Globus pallidus (tissue), 1 donor: ENCODE results near the gene NTN3.
A peak's percentile ranks its signal among the peaks of the same experiment; 100 is the strongest.

Experiments
- DNase-seq: peaks from one replicate; pipeline ENCODE4 v3.0.0-alpha.2; 2015; ENCODE audit warnings: low spot score

Gene NTN3

GRCh38 chr16:2466667-2467527 is 4.2 kb upstream of the NTN3 start:
- DNase-seq, result no peak

GRCh38 chr16:2467528-2468232 is 3.4 kb upstream of the NTN3 start:
- DNase-seq, result peak; percentile 69

- DNase-seq, result no peak
Measured at GRCh38 chr16:2468233-2468724, 2.8 kb upstream of the NTN3 start.

- DNase-seq, result no peak
Measured at GRCh38 chr16:2468725-2469398, 2.2 kb upstream of the NTN3 start.

- no peak for DNase-seq
Measured at GRCh38 chr16:2469399-2470233, 1.5 kb upstream of the NTN3 start.

- DNase-seq, result no peak
Measured at GRCh38 chr16:2470234-2470601, 879 bp upstream of the NTN3 start.

GRCh38 chr16:2470603-2471015 is 488 bp upstream of the NTN3 start:
- DNase-seq, result no peak

- no peak for DNase-seq
Measured at GRCh38 chr16:2471653-2472487, 773 bp downstream of the NTN3 start.

GRCh38 chr16:2472488-2472864 is 1.4 kb downstream of the NTN3 start:
- DNase-seq, result no peak

- no peak for DNase-seq
Measured at GRCh38 chr16:2472885-2473445, 1.9 kb downstream of the NTN3 start.

GRCh38 chr16:2473446-2473926 is 2.4 kb downstream of the NTN3 start:
- DNase-seq, result no peak

- DNase-seq, result no peak
Measured at GRCh38 chr16:2473999-2474876, 3.1 kb downstream of the NTN3 start.

- peak; percentile 87 for DNase-seq
Measured at GRCh38 chr16:2474877-2475412, 3.8 kb downstream of the NTN3 start, which contains the start of gene TBC1D24. Gene TBC1D24, plus strand, starts transcription at chr16:2475127. Its CDS starts 21,022 bp downstream, at chr16:2496149.

GRCh38 chr16:2475413-2476344 is 4.6 kb downstream of the NTN3 start:
- no peak for DNase-seq

- no peak for DNase-seq
Measured at GRCh38 chr16:2476345-2476720, 5.2 kb downstream of the NTN3 start.

- no peak for DNase-seq
Measured at GRCh38 chr16:2476741-2477140, 5.6 kb downstream of the NTN3 start.

GRCh38 chr16:2477327-2477726 is 6.2 kb downstream of the NTN3 start:
- DNase-seq, result no peak

- DNase-seq, result no peak
Measured at GRCh38 chr16:2478279-2478678, 7.2 kb downstream of the NTN3 start.
